Transverse colon (tissue), 4 donors: Measurements from ENCODE around the gene RPL14. TPM values are rescaled to one million over a fixed set of nuclear protein-coding genes. Genes with fewer than 3 reads are reported as not detected.
"Not testable (repeated sequence)": the region's sequence is repeated elsewhere in the genome, so short reads cannot be mapped to it uniquely, and the experiment has no call there.

Experiments used
- DNase-seq: peaks from one replicate; pipeline ENCODE4 v3.0.0-alpha.2; 2019
- H3K27ac ChIP-seq, 4 donors: fragments of 200-600 bp; sonication (generic); 2 replicates each; pipeline ENCODE4 v1.5.1; 2016 to 2018; ENCODE audit warnings: inconsistent platforms in 4 of 4
- H3K27me3 ChIP-seq: fragments of 200-600 bp; sonication (generic); 2 replicates; pipeline ENCODE4 v1.5.1; 2017; ENCODE audit warnings: inconsistent platforms
- H3K36me3 ChIP-seq, 4 donors: fragments of 200-600 bp; sonication (generic); 2 replicates each; pipeline ENCODE4 v1.5.1; 2017 to 2019; ENCODE audit warnings: inconsistent platforms in 4 of 4
- H3K4me1 ChIP-seq, 4 donors: fragments of 200-600 bp; sonication (generic); 2 replicates each; pipeline ENCODE4 v1.5.1; 2017 to 2020; ENCODE audit warnings: inconsistent platforms in 4 of 4
- H3K4me3 ChIP-seq, 4 donors: fragments of 200-600 bp; sonication (generic); 1 replicate in 1 of 4; 2 replicates in 3 of 4; pipeline versions ENCODE4 v1.5.1 to v1.6.1; 2017 to 2019; ENCODE audit warnings: inconsistent platforms in 4 of 4
- H3K9me3 ChIP-seq, 2 donors: fragments of 200-600 bp; sonication (generic); 2 replicates each; pipeline ENCODE4 v1.5.1; 2017 to 2019; ENCODE audit warnings: inconsistent platforms in 2 of 2
- CTCF ChIP-seq, 5 experiments: fragments of 200-600 bp in 3 of 5; fragments of 450-650 bp in 2 of 5; sonication (generic) in 3 of 5; IDR thresholded peaks; 1 replicate in 2 of 5; 2 replicates in 3 of 5; pipeline ENCODE4 v1.5.1; 2016 to 2017; ENCODE audit warnings: antibody characterized with exemption in 5 of 5, inconsistent platforms in 3 of 5, mild to moderate bottlenecking in 2 of 5, moderate library complexity in 1 of 5
- EP300 ChIP-seq: sonication (generic); formaldehyde crosslinking; IDR thresholded peaks from one replicate; pipeline ENCODE4 v1.6.1; 2017; ENCODE audit warnings: antibody characterized with exemption, low read depth
- POLR2A ChIP-seq: fragments of 450-650 bp; IDR thresholded peaks from one replicate; pipeline ENCODE4 v1.6.1; 2016; ENCODE audit warnings: antibody characterized with exemption, mild to moderate bottlenecking, moderate library complexity
- POLR2AphosphoS5 ChIP-seq, 3 donors: sonication (generic); formaldehyde crosslinking; IDR thresholded peaks; one replicate each; pipeline ENCODE4 v1.6.1; 2016; ENCODE audit warnings: antibody characterized with exemption in 3 of 3
- WGBS, 2 donors: methylation state at CpG; one replicate each; pipeline ENCODE4 v1.1.5; 2018; ENCODE audit warnings: low coverage in 1 of 2; 5-methylcytosine and 5-hydroxymethylcytosine counted together
- in situ Hi-C, 4 donors: fragments of 200-750 bp; cut with MboI; loops; one replicate each; pipeline versions ENCODE4 v1.15.0 to v1.15.1; 2017; ENCODE audit warnings: low sequenced_read_pairs in 3 of 4, low pct_ligation_motif_present in 1 of 4, low pct_unique_long_range_greater_than_20kb in 1 of 4
- intact Hi-C: fragments of 100-400 bp; cut with DNase I; formaldehyde crosslinking; loops from one replicate; pipeline ENCODE4 v1.15.1; 2023; ENCODE audit warnings: low total_unique reads
- total RNA-seq, 4 donors: library from RNA; depleted of rRNA; stranded (reverse); fragments of >200 nt; gene quantifications; one replicate each; pipeline ENCODE4 v1.1.0, GENCODE V29; 2016

Gene RPL14
- total RNA-seq, 4 donors from 2014 or later: 90.1 to 299 (median 194) TPM

- intact Hi-C loops (no loop called here), in situ Hi-C loops (no loop called here)
- Histone ChIP-seq H3K36me3 (peaks cover 0 to 20% (median 5%) of the 10 kb centered on the region in 4 donors), H3K27me3 (no peaks in the 10 kb centered on the region), H3K9me3 (no peaks in the 10 kb centered on the region), H3K4me1 (peaks cover 23 to 44% (median 33%) of the 10 kb centered on the region in 4 donors), H3K4me3 (no peak overlapping the region), H3K27ac (no peak overlapping the region)
- 91% methylated on average over 4 of the region's 4 CpGs; no CpG with 5 or more reads in 1 of the 2 donors for WGBS, 2 donors
- DNase-seq: no peak
- TF ChIP-seq POLR2AphosphoS5 (IDR thresholded peaks at IDR 0.05): no peak
- no peak for TF ChIP-seq POLR2A
- TF ChIP-seq CTCF (IDR thresholded peaks at IDR 0.05): no peak
- no peak for TF ChIP-seq EP300
These were observed 1.8 kb upstream of the RPL14 start for GRCh38 chr3:40455328-40455727.

DNA sequence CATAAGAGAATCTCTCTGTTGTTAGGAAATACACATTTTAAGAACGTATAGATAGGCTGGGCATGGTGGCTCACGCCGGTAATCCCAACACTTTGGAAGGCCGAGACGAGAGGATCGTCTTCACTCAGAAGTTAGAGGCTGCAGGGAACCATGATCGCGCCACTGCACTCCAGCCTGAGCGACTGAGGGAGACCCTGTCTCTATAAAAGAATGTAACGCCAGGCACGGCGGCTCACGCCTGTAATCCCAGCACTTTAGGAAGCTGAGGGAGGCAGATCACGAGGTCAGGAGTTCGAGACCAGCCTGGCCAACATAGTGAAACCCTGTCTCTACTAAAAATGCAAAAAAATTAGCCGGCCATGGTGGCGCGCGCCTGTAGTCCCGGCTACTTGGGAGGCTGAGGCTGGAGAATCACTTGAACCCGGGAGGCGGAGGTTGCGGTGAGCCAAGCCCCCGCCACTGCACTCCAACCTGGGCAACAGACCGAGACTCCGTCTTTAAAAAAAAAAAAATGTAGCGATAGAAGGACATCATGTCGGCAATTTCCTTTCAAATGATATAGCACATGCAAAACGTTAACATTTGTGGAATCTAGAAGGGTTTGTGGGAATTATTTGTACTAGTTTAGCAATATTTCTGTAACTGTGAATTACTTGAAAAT, 730 bp upstream of the RPL14 start:
- Histone ChIP-seq H3K4me3 (peak overlapping the region; percentile 64 to 97 (median 78)), H3K27ac (peak overlapping the region; percentile 89 to 92 (median 90)), H3K4me1 (peaks cover 23 to 44% (median 33%) of the 10 kb centered on the region in 4 donors), H3K36me3 (peaks cover 0 to 30% (median 10%) of the 10 kb centered on the region in 4 donors), H3K9me3 (no peaks in the 10 kb centered on the region), H3K27me3 (no peaks in the 10 kb centered on the region)
- in situ Hi-C loops: no loop called here
- intact Hi-C loops: no loop called here
- TF ChIP-seq POLR2AphosphoS5 (IDR thresholded peaks at IDR 0.05) (no peak), POLR2A (no peak), EP300 (no peak), CTCF (IDR thresholded peaks at IDR 0.05) (no peak)
- WGBS, 2 donors: 50 to 64% methylated on average over 9 to 29 of the region's 29 CpGs
- no peak for DNase-seq

DNA sequence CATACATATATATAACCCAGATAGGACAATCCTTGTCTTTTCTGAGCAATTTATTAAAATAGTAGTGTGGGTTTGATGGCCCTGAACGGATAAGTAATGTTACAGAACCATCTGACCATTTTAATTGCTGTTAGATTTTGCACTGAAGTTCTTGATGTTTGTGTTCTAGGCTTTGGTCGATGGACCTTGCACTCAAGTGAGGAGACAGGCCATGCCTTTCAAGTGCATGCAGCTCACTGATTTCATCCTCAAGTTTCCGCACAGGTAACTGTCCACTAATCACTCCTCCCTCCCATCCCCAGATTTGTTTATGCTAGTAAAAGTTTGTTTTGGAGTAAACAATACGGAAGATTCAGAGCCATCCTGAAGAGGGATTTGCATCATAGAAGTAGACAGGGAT, 1.3 kb downstream of the RPL14 start:
- H3K27me3 ChIP-seq: no peaks in the 10 kb centered on the region
- DNase-seq: no peak
- peaks cover 0 to 48% (median 20%) of the 10 kb centered on the region in 4 donors for H3K36me3 ChIP-seq
- peak overlapping the region in 2 of 4 donors; percentile 87 to 97 for H3K4me3 ChIP-seq
- H3K9me3 ChIP-seq: no peaks in the 10 kb centered on the region
- peak overlapping the region in 2 of 4 donors; percentile 89 to 90 for H3K27ac ChIP-seq
- TF ChIP-seq POLR2AphosphoS5 (IDR thresholded peaks at IDR 0.05): no peak
- TF ChIP-seq POLR2A: no peak
- TF ChIP-seq CTCF (IDR thresholded peaks at IDR 0.05): no peak
- no peak for TF ChIP-seq EP300
- peaks cover 16 to 32% (median 25%) of the 10 kb centered on the region in 4 donors for H3K4me1 ChIP-seq
- intact Hi-C loops (no loop called here), in situ Hi-C loops (no loop called here)
- WGBS, 2 donors: 71 to 83% methylated on average over 3 to 4 of the region's 4 CpGs

GRCh38 chr3:40460481-40460880, 3.3 kb downstream of the RPL14 start:
- in situ Hi-C loops: loop anchor here in 1 of 4 donors (10.0 kb wide), 1 partner anchor 64 kb away; the partner anchor contains the start of gene ZNF621
- H3K9me3 ChIP-seq, intact Hi-C loops, H3K27ac ChIP-seq, H3K27me3 ChIP-seq, H3K4me3 ChIP-seq, DNase-seq: not testable (repeated sequence)
- Histone ChIP-seq H3K4me1 (peaks cover 10 to 23% (median 21%) of the 10 kb centered on the region in 4 donors), H3K36me3 (peaks cover 0 to 54% (median 23%) of the 10 kb centered on the region in 4 donors)
- 69 to 80% methylated on average over 4 to 6 of the region's 6 CpGs for WGBS, 2 donors
